ENCODE measurements around the gene STK36. TPM values are rescaled to one million over a fixed set of nuclear protein-coding genes. Genes with fewer than 3 reads are reported as not detected.
A peak's percentile ranks its signal among the peaks of the same experiment; 100 is the strongest.

STK36 gene
- total and polyA plus RNA-seq, 12 donors = 12.4 to 112 (median 36.3) TPM

- 82 to 89% (median 86%) methylated on average over 3 of the region's 3 CpGs for WGBS, 4 donors
- Histone ChIP-seq H3K27me3 (no peaks in the 10 kb centered on the region), H3K27ac (no peak overlapping the region), H3K36me3 (replicated peaks in 1 of 2) (peaks cover 0 to 72% of the 10 kb centered on the region in 2 donors), H3K4me1 (replicated peaks in 1 of 2) (no peaks in the 10 kb centered on the region), H3K9me3 (replicated peaks in 1 of 3) (no peaks in the 10 kb centered on the region), H3K4me3 (no peak overlapping the region)
- TF ChIP-seq POLR2A (IDR thresholded peaks at IDR 0.05) = no peak
- TF ChIP-seq CTCF (IDR thresholded peaks at IDR 0.05) = no peak
- intact Hi-C loops (cut with DNase I) = loop anchor here (5.0 to 10.0 kb wide), 2 partner anchors 150 to 153 kb away; no protein-coding TSS in a partner anchor
- peak in 1 of 7 donors; percentile 13 for DNase-seq
Measured at GRCh38 chr2:218694405-218695145, 22.7 kb downstream of the STK36 start.

- DNase-seq = no peak
- Histone ChIP-seq H3K27ac (no peak overlapping the region), H3K27me3 (no peaks in the 10 kb centered on the region), H3K36me3 (replicated peaks in 1 of 2) (peaks cover 0 to 37% of the 10 kb centered on the region in 2 donors), H3K4me1 (replicated peaks in 1 of 2) (no peaks in the 10 kb centered on the region), H3K9me3 (replicated peaks in 1 of 3) (no peaks in the 10 kb centered on the region), H3K4me3 (no peak overlapping the region)
- no peak for TF ChIP-seq CTCF (IDR thresholded peaks at IDR 0.05)
- no peak for TF ChIP-seq POLR2A (IDR thresholded peaks at IDR 0.05)
- intact Hi-C loops (cut with DNase I) = loop anchor here in 1 of 2 donors (10.0 kb wide), 1 partner anchor 146 kb away; no protein-coding TSS in a partner anchor
- WGBS, 4 donors = 91 to 100% (median 96%) methylated on average over 2 to 8 of the region's 8 CpGs
Measured at GRCh38 chr2:218698885-218699284, 27.0 kb downstream of the STK36 start.

- Histone ChIP-seq H3K4me1 (replicated peaks in 1 of 2) (no peaks in the 10 kb centered on the region), H3K36me3 (replicated peaks in 1 of 2) (peaks cover 0 to 19% of the 10 kb centered on the region in 2 donors), H3K27me3 (no peaks in the 10 kb centered on the region), H3K27ac (no peak overlapping the region), H3K4me3 (no peak overlapping the region), H3K9me3 (replicated peaks in 1 of 3) (no peaks in the 10 kb centered on the region)
- 91 to 98% (median 96%) methylated on average over 2 of the region's 2 CpGs for WGBS, 4 donors
- no peak for TF ChIP-seq POLR2A (IDR thresholded peaks at IDR 0.05)
- no peak for TF ChIP-seq CTCF (IDR thresholded peaks at IDR 0.05)
- DNase-seq = no peak
- intact Hi-C loops (cut with DNase I) = no loop called here
Measured at GRCh38 chr2:218701806-218702205, 29.9 kb downstream of the STK36 start.

- Histone ChIP-seq H3K27me3 (no peaks in the 10 kb centered on the region), H3K4me1 (replicated peaks in 1 of 2) (no peaks in the 10 kb centered on the region), H3K9me3 (replicated peaks in 1 of 3) (no peaks in the 10 kb centered on the region), H3K4me3 (no peak overlapping the region), H3K36me3 (replicated peaks in 1 of 2) (peaks cover 0 to 17% of the 10 kb centered on the region in 2 donors), H3K27ac (no peak overlapping the region)
- 90 to 94% (median 93%) methylated on average over 4 of the region's 4 CpGs for WGBS, 4 donors
- intact Hi-C loops (cut with DNase I) = no loop called here
- TF ChIP-seq POLR2A (IDR thresholded peaks at IDR 0.05) (no peak), CTCF (IDR thresholded peaks at IDR 0.05) (no peak)
- DNase-seq = no peak
Measured at GRCh38 chr2:218703341-218703740, 31.5 kb downstream of the STK36 start.
